ENCODE measurements around the gene SRPK3. TPM values are rescaled to one million over a fixed set of nuclear protein-coding genes. Genes with fewer than 3 reads are reported as not detected.

The SRPK3 gene
- total RNA-seq, 1 donor from 2014 or later = not detected

DNA sequence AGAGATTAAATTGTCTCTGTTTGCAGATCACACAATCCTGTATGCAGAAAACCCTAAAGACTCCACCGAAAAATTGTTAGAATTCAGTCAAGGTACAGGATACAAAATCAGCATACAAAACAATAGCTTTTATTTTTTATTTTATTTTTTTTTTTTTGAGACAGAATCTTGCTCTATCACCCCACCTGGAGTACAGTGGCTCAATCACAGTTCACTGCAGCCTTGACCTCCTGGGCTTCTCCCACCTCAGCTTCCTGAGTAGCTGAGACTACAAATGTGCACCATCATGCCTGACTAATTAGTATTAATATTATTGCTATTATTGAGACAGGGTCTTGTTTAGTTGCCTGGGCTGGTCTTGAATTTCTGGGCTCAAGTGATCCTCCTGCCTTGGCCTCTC lies 25.7 kb upstream of the SRPK3 start:
- Mint-ChIP-seq H3K4me1 (ENCODE audit: unreplicated experiment) (no peaks in the 10 kb centered on the region), H3K27me3 (ENCODE audit: unreplicated experiment) (no peaks in the 10 kb centered on the region), H3K9me3 (ENCODE audit: unreplicated experiment) (peaks cover 7% of the 10 kb centered on the region), H3K36me3 (ENCODE audit: unreplicated experiment) (no peaks in the 10 kb centered on the region), H3K4me3 (ENCODE audit: unreplicated experiment) (no peak overlapping the region), H3K27ac (ENCODE audit: unreplicated experiment) (no peak overlapping the region)
- TF ChIP-seq, protein P1, sequence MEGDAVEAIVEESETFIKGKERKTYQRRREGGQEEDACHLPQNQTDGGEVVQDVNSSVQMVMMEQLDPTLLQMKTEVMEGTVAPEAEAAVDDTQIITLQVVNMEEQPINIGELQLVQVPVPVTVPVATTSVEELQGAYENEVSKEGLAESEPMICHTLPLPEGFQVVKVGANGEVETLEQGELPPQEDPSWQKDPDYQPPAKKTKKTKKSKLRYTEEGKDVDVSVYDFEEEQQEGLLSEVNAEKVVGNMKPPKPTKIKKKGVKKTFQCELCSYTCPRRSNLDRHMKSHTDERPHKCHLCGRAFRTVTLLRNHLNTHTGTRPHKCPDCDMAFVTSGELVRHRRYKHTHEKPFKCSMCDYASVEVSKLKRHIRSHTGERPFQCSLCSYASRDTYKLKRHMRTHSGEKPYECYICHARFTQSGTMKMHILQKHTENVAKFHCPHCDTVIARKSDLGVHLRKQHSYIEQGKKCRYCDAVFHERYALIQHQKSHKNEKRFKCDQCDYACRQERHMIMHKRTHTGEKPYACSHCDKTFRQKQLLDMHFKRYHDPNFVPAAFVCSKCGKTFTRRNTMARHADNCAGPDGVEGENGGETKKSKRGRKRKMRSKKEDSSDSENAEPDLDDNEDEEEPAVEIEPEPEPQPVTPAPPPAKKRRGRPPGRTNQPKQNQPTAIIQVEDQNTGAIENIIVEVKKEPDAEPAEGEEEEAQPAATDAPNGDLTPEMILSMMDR (IDR thresholded peaks at IDR 0.05) = no peak
- no peak for DNase-seq (ENCODE audit: extremely low spot score, unreplicated experiment)

DNA sequence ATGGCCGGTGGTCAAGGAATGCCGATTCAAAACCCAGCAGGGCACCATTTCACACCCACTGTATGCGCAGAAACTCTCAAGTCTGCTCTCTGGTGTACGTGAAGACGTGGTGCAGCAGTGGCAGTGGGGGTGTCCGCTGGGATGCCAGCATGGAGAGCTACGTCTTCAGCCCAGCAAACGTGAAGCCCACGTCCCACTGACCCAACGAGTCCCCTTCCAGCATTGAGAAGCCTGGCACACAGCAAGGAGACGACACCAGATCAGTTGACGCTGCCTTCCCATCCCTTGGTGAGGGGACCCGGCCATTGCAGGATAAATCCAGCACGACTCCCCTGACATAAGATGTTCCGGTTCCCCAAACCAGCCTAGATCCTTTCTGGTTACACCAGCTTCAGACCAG lies 19.0 kb upstream of the SRPK3 start:
- Mint-ChIP-seq H3K4me1 (ENCODE audit: unreplicated experiment) (peaks cover 17% of the 10 kb centered on the region), H3K27me3 (ENCODE audit: unreplicated experiment) (no peaks in the 10 kb centered on the region), H3K36me3 (ENCODE audit: unreplicated experiment) (no peaks in the 10 kb centered on the region), H3K27ac (ENCODE audit: unreplicated experiment) (no peak overlapping the region), H3K4me3 (ENCODE audit: unreplicated experiment) (no peak overlapping the region), H3K9me3 (ENCODE audit: unreplicated experiment) (no peaks in the 10 kb centered on the region)
- DNase-seq (ENCODE audit: extremely low spot score, unreplicated experiment) = no peak
- TF ChIP-seq, protein P1 (IDR thresholded peaks at IDR 0.05) = no peak

DNA sequence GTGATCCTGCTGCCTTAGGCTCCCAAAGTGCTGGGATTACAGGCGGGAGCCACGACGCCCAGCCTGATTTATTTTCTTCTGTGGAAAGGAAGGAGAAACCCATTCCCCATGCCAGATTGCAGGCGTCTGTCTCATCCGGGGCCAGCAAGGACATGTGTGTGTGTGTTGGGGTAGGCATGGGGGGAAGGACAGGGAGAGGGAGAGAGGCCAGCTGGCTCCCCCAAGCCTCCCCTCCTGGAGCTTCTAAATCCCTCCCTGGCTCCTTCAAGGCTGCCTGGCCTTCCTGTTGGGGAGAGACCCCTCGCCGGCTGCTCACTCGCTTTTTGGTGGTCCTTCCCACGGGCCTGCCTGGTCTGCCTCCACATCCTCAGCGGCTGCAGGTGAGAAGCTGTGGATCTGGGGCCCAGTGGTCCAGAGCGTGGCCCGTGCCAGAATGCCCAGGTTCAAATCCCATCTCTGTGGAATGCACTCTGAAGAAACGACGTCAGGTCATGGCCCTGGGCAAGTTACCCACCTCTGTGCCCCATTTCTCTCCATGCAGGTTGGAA lies 18.1 kb upstream of the SRPK3 start:
- no peaks in the 10 kb centered on the region for H3K36me3 Mint-ChIP-seq (ENCODE audit: unreplicated experiment)
- H3K4me3 Mint-ChIP-seq (ENCODE audit: unreplicated experiment) = no peak overlapping the region
- TF ChIP-seq, protein P1 (IDR thresholded peaks at IDR 0.05) = no peak
- no peak overlapping the region for H3K27ac Mint-ChIP-seq (ENCODE audit: unreplicated experiment)
- no peak for DNase-seq (ENCODE audit: extremely low spot score, unreplicated experiment)
- no peaks in the 10 kb centered on the region for H3K27me3 Mint-ChIP-seq (ENCODE audit: unreplicated experiment)
- no peaks in the 10 kb centered on the region for H3K9me3 Mint-ChIP-seq (ENCODE audit: unreplicated experiment)
- peaks cover 17% of the 10 kb centered on the region for H3K4me1 Mint-ChIP-seq (ENCODE audit: unreplicated experiment)

DNA sequence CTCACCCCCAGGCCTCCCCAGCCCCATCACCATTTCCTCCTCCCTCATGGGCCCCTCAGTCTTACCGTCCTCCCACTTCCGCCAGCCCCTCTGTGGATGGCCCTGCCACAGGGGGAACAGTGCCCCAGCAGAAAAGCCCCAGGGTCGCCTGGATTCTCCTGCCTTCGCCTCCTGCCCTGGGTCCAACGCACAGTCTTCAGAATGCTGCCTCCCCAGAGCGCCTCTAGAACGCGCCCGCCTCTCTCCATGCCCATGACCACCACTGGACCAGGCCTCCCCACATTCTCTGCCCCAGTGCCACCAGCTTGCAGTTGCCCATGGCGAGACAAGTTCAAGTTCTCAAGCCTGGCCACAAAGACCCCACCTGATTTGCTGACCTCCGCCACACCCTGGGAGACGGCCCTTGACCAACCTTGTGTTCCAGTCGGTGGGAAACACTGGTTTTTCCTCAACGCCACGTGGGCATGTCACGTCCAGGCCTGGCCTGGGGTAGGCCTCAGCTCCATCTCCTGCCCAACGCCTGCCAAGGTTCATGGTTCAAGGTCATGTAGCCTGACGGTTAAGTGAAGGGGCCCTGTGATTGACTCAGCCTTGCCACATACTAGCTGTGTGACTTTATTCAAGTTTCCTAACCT lies 17.4 kb upstream of the SRPK3 start:
- TF ChIP-seq, protein P1 (IDR thresholded peaks at IDR 0.05) = no peak
- Mint-ChIP-seq H3K4me1 (ENCODE audit: unreplicated experiment) (peaks cover 17% of the 10 kb centered on the region), H3K9me3 (ENCODE audit: unreplicated experiment) (no peaks in the 10 kb centered on the region), H3K27ac (ENCODE audit: unreplicated experiment) (no peak overlapping the region), H3K4me3 (ENCODE audit: unreplicated experiment) (no peak overlapping the region), H3K36me3 (ENCODE audit: unreplicated experiment) (no peaks in the 10 kb centered on the region), H3K27me3 (ENCODE audit: unreplicated experiment) (no peaks in the 10 kb centered on the region)
- no peak for DNase-seq (ENCODE audit: extremely low spot score, unreplicated experiment)

DNA sequence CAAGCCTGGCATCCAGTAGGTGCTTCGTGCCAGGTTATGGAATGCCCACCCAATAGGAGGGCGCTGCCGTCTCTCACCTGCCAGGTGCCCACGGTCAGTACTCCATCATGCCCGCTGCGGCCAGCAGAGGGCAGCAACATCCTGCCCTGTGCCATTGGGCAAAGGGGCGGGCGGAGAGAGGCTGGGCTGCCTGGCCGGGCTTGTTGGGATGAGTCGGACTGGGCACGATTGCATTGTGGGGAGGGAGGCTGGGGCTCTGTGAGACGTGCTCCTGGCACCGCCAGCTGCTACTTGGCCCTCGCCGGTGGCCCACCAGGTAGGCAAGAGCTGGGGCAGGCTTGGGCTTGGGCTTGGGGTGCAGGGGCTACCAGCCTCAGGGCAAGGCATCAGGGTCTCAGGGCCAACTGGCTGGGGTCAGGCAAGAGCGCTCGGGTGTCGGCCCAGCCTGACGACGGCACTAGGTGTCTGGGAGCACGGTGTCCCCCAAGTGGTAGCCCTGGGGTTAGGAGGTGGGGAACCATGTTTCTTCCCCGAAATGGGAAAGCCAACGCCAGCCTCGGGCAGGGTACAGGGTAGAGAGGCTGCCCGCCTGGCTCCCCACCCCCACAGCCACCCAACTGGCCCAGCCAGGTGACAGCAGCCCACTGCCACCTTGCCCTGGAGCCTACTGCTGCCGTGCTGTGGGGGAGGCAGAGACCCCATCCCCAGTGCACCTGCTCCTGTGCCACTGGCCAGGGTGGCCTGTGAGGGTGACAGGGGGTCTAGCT lies 16.7 kb upstream of the SRPK3 start, which contains the start of gene PLXNB3:
Gene PLXNB3, plus strand, starts transcription at position 261 of the 767 bp plus-strand sequence. CDS start 1,287 bp downstream, outside the sequence.
- no peaks in the 10 kb centered on the region for H3K36me3 Mint-ChIP-seq (ENCODE audit: unreplicated experiment)
- no peak within 1 kb of the TSS for H3K27ac Mint-ChIP-seq (ENCODE audit: unreplicated experiment)
- H3K4me3 Mint-ChIP-seq (ENCODE audit: unreplicated experiment) = peak within 1 kb of the TSS; percentile 55
- TF ChIP-seq, protein P1 (IDR thresholded peaks at IDR 0.05) = peak; percentile 80
- no peak for DNase-seq (ENCODE audit: extremely low spot score, unreplicated experiment)
- H3K4me1 Mint-ChIP-seq (ENCODE audit: unreplicated experiment) = peaks cover 17% of the 10 kb centered on the region
- H3K27me3 Mint-ChIP-seq (ENCODE audit: unreplicated experiment) = no peaks in the 10 kb centered on the region
- H3K9me3 Mint-ChIP-seq (ENCODE audit: unreplicated experiment) = no peaks in the 10 kb centered on the region

Measured in osteocyte (in vitro differentiated cells).